Measurements from ENCODE around the gene DAB2IP. TPM values are rescaled to one million over a fixed set of nuclear protein-coding genes. Genes with fewer than 3 reads are reported as not detected.
"Not testable (repeated sequence)": the region's sequence is repeated elsewhere in the genome, so short reads cannot be mapped to it uniquely, and the experiment has no call there.

Gene DAB2IP
- total RNA-seq, 1 donor from 2014 or later = 41.7 TPM

DNA sequence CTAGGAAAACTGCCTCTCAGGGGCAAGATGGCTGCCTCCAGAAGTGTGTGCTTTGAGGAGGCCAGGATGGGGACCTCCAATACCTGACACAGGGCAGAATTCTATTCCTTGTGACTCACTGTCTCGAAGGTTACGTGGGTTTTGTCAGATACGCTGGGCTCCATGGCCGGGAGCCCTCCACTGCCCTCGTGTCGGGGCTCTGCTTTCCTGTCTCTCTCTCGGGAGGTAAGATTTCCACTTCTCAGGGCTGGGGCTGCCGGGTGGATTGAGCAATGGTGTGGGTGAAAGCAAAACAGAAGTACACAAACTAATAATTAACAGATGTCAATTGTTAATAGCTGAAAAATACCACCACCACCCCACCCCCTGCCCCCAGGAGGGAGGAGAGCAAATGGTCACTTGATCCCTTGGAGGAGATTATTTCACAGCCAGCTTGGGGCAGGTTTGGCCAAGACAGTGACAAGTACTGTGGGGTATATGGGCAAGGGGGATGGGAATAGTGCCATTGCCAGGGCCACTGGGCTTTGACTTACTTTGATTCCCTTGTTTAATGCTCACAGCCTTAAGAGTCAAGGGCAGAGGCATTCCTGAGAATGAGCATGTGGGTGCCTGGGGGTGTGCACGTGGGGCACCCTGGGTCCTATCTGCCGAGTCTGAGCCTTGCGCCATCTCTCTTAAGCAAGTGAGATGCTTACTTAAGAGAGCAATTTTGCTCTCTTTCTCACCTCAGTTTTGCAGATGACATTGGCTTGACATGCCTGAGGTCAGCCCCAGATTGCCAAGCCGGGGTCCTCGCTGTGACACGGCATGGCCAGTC, 28.8 kb upstream of the DAB2IP start:
- no peaks in the 10 kb centered on the region for H3K4me1 ChIP-seq (ENCODE audit: insufficient read depth, low read length)
- H3K79me2 ChIP-seq (ENCODE audit: insufficient read depth, low read length) = no peaks in the 10 kb centered on the region
- H3K9ac ChIP-seq (ENCODE audit: low read length) = no peak overlapping the region
- no peak for FAIRE-seq
- H3K4me2 ChIP-seq (ENCODE audit: low read length) = no peak overlapping the region
- no peak overlapping the region for H3K27ac ChIP-seq (ENCODE audit: low read depth, low read length)
- peaks cover 7% of the 10 kb centered on the region for H3K27me3 Mint-ChIP-seq (ENCODE audit: low read depth, unreplicated experiment)
- no peak for TF ChIP-seq EZH2 (IDR thresholded peaks at IDR 0.05; ENCODE audit: insufficient read depth, low read length)
- TF ChIP-seq, protein P1, sequence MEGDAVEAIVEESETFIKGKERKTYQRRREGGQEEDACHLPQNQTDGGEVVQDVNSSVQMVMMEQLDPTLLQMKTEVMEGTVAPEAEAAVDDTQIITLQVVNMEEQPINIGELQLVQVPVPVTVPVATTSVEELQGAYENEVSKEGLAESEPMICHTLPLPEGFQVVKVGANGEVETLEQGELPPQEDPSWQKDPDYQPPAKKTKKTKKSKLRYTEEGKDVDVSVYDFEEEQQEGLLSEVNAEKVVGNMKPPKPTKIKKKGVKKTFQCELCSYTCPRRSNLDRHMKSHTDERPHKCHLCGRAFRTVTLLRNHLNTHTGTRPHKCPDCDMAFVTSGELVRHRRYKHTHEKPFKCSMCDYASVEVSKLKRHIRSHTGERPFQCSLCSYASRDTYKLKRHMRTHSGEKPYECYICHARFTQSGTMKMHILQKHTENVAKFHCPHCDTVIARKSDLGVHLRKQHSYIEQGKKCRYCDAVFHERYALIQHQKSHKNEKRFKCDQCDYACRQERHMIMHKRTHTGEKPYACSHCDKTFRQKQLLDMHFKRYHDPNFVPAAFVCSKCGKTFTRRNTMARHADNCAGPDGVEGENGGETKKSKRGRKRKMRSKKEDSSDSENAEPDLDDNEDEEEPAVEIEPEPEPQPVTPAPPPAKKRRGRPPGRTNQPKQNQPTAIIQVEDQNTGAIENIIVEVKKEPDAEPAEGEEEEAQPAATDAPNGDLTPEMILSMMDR (IDR thresholded peaks at IDR 0.05; ENCODE audit: insufficient read depth, low read depth, low read length) = no peak
- no peak overlapping the region for H3K4me3 ChIP-seq (ENCODE audit: insufficient read depth, low read depth, low read length)
- H3K27ac Mint-ChIP-seq (ENCODE audit: unreplicated experiment) = no peak overlapping the region
- no peak for DNase-seq (ENCODE audit: low read depth)
- H2AFZ ChIP-seq (ENCODE audit: low read depth, low read length) = no peak overlapping the region
- H4K20me1 ChIP-seq (ENCODE audit: insufficient read depth, low read length) = no peaks in the 10 kb centered on the region
- H3K36me3 ChIP-seq (ENCODE audit: insufficient read depth, low read length) = no peaks in the 10 kb centered on the region
- peaks cover 9% of the 10 kb centered on the region for H3K4me1 Mint-ChIP-seq (ENCODE audit: low read depth, unreplicated experiment)
- no peaks in the 10 kb centered on the region for H3K9me3 Mint-ChIP-seq (ENCODE audit: unreplicated experiment)
- no peak overlapping the region for H3K4me3 Mint-ChIP-seq (ENCODE audit: unreplicated experiment)
- no peaks in the 10 kb centered on the region for H3K36me3 Mint-ChIP-seq (ENCODE audit: low read depth, unreplicated experiment)
- H3K27me3 ChIP-seq (ENCODE audit: insufficient read depth, low read length) = peaks cover 2% of the 10 kb centered on the region
- no peaks in the 10 kb centered on the region for H3K9me3 ChIP-seq (ENCODE audit: insufficient read depth, low read depth, low read length)

DNA sequence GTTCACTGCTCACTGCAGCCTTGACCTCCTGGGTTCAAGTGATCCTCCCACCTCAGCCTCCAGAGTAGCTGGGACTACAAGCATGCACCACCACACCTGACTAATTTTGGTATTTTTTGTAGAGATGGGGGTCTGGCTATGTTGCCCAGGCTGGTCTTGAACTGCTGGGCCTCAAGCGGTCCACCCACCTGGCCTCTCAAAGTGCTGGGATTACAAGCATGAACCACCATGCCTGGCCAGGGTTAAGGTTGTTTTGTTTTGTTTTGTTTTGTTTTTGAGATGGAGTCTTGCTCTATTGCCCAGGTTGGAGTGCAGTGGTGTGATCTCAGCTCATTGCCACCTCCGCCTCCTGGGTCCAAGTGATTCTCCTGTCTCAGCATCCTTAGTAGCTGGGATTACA, 28.0 kb upstream of the DAB2IP start:
- not testable (repeated sequence) for H3K27ac ChIP-seq (ENCODE audit: low read depth, low read length); H3K36me3 Mint-ChIP-seq (ENCODE audit: low read depth, unreplicated experiment); H3K27ac Mint-ChIP-seq (ENCODE audit: unreplicated experiment); H3K9ac ChIP-seq (ENCODE audit: low read length); H3K9me3 Mint-ChIP-seq (ENCODE audit: unreplicated experiment); H2AFZ ChIP-seq (ENCODE audit: low read depth, low read length); H3K4me2 ChIP-seq (ENCODE audit: low read length); FAIRE-seq; H4K20me1 ChIP-seq (ENCODE audit: insufficient read depth, low read length); H3K36me3 ChIP-seq (ENCODE audit: insufficient read depth, low read length); DNase-seq (ENCODE audit: low read depth); H3K27me3 ChIP-seq (ENCODE audit: insufficient read depth, low read length); H3K9me3 ChIP-seq (ENCODE audit: insufficient read depth, low read depth, low read length); H3K27me3 Mint-ChIP-seq (ENCODE audit: low read depth, unreplicated experiment); H3K4me1 ChIP-seq (ENCODE audit: insufficient read depth, low read length); H3K4me3 ChIP-seq (ENCODE audit: insufficient read depth, low read depth, low read length); H3K4me3 Mint-ChIP-seq (ENCODE audit: unreplicated experiment); H3K79me2 ChIP-seq (ENCODE audit: insufficient read depth, low read length)
- peaks cover 11% of the 10 kb centered on the region for H3K4me1 Mint-ChIP-seq (ENCODE audit: low read depth, unreplicated experiment)

DNA sequence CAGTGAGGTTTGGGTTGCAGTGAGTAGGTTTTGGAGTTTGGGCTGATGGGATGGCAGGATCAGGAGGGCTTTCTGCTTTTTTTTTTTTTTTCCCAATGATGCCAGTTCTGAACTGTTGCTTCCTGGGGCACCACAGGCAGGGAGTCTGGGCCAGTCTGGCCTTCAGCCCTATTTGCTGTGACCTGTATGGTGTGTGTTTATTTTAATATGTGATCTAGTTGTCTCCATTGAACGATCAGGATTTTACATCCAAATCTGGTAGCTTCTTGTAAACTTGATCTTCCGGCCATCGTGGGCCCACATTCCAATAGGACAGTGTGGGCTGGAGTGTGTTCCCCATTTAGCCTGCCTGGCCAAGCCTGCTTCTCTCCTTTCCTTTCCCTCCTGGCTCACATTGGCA, 25.8 kb upstream of the DAB2IP start:
- FAIRE-seq = no peak
- H3K27me3 Mint-ChIP-seq (ENCODE audit: low read depth, unreplicated experiment) = peaks cover 14% of the 10 kb centered on the region

More for the DNA sequence above, 25.8 kb upstream of the DAB2IP start:
- no peak for DNase-seq (ENCODE audit: low read depth)
- Histone ChIP-seq H3K9me3 (ENCODE audit: insufficient read depth, low read depth, low read length) (no peaks in the 10 kb centered on the region), H3K4me3 (ENCODE audit: insufficient read depth, low read depth, low read length) (no peak overlapping the region), H3K4me2 (ENCODE audit: low read length) (no peak overlapping the region), H4K20me1 (ENCODE audit: insufficient read depth, low read length) (peaks cover 5% of the 10 kb centered on the region), H3K9ac (ENCODE audit: low read length) (no peak overlapping the region), H2AFZ (ENCODE audit: low read depth, low read length) (no peak overlapping the region), H3K27me3 (ENCODE audit: insufficient read depth, low read length) (peaks cover under 1% of the 10 kb centered on the region), H3K36me3 (ENCODE audit: insufficient read depth, low read length) (no peaks in the 10 kb centered on the region), H3K27ac (ENCODE audit: low read depth, low read length) (no peak overlapping the region), H3K4me1 (ENCODE audit: insufficient read depth, low read length) (no peaks in the 10 kb centered on the region), H3K79me2 (ENCODE audit: insufficient read depth, low read length) (no peaks in the 10 kb centered on the region)
- no peak for TF ChIP-seq EZH2 (IDR thresholded peaks at IDR 0.05; ENCODE audit: insufficient read depth, low read length)
- TF ChIP-seq, protein P1 (IDR thresholded peaks at IDR 0.05; ENCODE audit: insufficient read depth, low read depth, low read length) = no peak
- H3K9me3 Mint-ChIP-seq (ENCODE audit: unreplicated experiment) = no peaks in the 10 kb centered on the region
- peaks cover 11% of the 10 kb centered on the region for H3K4me1 Mint-ChIP-seq (ENCODE audit: low read depth, unreplicated experiment)
- no peak overlapping the region for H3K4me3 Mint-ChIP-seq (ENCODE audit: unreplicated experiment)
- H3K36me3 Mint-ChIP-seq (ENCODE audit: low read depth, unreplicated experiment) = peaks cover 4% of the 10 kb centered on the region
- H3K27ac Mint-ChIP-seq (ENCODE audit: unreplicated experiment) = no peak overlapping the region
